NCI-H748 (cell line): ENCODE measurements around the gene LMO4.

ENCODE experiments used
- DNase-seq: peaks from one replicate; lab custom pipeline; 2025; ENCODE audit not compliant: unreplicated experiment; lab: John Stamatoyannopoulos, UW

Gene LMO4, protein sequence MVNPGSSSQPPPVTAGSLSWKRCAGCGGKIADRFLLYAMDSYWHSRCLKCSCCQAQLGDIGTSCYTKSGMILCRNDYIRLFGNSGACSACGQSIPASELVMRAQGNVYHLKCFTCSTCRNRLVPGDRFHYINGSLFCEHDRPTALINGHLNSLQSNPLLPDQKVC

DNA sequence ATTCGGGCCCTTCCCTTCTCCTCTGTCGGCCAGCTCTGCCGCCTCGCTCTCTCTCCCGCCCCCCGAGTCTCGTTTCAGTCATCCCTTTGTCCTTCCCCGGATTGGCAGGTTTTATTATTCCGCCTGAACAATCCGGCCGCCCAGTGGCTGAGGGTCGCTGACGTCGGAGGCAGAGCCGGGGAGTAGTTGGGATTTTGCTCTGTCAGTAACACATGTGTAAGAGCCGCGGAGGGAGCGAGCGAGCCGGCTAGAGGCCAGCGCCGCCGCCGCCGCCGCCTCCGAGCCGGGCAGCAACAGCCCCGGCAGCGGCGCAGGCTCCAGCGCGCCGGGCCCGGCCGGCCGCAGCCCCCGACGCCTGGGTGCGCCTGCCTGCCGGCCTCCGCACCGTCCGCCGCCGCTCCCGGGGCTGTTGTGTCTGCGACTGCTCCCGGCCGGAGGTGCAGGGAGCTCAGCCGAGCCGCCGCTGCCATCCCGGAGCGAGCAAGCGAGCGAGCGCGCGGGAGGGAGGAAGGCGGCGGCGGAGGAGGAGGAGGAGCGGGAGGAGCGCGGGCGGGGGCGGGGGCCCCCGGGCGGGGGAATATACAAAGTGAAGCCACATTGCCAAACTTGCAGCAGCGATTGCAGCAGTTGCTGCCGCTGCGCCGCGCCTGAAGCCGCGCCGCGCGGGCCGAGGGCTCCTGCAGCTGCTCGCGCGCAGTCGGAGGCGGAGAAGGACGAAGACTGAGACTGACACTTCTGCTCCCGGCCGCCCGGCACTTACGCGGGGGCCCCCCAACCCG is at the start of gene LMO4:
Gene LMO4, plus strand, starts transcription at position 609 of the 779 bp plus-strand sequence. CDS start 3,136 bp downstream, outside the sequence.
- peak; percentile 96 for DNase-seq

DNA sequence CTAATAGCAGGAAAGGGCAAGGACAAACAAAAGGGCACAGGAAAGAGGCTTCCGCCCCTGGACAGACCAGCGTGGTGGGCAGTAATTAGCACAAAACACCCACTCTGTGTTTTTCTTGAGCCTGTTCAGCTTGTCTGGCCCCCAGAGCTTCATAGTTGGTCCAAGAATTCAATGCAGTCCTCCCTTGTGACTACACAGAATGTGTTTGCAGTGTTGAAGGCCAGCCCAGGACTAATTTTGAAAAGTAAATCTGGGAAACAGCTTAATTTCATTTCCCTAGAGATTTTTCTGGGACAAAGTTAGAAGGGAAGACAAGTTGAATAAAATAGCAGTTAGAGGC is 49.2 kb upstream of the LMO4 start:
- no peak for DNase-seq

DNA sequence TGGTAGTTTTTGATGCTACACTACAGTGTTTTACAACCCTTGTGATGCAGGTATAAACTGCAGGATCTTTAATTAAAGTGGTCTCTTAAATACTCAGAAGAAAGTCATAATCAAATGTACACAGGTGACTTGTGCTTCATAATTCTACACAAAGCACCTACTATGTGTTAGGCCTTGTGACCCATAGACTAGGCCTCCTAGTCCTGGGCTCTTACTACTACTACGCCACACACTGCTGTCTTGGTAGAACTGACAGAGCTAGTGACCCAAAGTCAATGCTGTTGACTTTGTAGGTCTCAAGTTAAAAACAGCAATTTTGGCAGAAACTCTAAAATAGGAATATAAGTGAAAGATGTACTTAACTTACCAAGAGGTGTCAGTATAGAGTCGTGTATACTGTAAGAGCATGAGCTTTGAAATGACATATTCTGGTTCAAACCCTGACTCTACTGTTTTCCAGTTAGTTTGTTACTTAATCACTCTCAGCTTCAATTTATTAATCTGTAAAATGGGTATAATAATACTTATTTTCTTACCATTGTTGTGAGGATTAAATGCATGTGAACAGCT is 48.6 kb upstream of the LMO4 start:
- no peak for DNase-seq

DNA sequence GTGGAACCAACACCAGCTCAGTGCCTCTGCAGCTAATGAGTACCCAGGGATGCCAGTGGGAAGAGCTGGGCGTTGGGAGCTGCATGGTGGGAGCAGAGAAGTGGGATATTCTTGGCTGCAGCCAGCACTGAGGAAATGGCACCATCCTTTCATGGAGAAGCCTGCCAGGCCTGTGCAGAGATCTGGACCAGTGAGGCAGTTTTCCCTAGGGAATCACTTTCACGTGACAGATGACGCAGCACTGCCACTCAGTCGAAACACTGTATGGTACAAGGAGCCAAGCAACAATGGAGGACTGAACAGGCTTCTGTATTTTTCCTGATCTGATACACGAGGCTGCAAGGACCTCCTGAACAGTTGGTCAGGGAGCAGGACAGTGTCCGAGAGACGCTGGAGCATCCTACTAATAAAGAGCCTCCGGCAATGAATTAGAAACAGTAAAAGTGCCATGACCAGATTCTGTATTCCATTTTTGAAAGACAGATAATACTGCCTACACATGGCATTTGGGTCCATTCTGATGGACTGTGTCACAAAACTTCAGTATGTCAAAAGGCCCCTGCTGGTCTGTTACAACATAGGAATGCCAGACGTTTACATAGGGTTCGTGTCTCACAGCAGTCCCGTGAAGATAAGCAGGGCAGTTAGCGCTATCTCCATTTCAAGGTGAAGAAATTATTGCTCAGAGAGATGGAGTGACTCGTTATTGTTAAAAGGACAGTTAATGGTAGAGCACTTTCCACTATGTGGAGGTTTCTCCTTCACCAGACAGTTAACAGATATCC is 44.0 kb upstream of the LMO4 start:
- DNase-seq = no peak

DNA sequence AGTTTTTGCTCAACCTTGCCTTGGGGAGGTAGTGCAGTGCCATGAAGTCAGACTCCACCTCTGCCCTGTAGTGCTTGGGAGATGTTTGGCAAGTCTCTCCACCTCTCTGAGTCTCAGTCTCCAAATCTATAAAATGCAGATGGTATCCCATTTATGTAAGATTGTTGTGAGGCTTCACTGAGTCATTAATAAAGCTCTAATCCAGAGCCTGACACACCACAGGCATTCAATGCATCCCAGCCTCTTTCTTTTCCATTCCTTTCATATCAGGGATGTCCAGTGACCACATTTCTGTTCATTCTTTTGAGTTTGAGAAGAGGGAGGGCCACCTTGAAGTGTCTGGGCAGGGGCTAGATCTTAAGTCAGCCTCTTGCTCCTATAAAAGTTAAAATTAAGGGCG is 37.6 kb upstream of the LMO4 start:
- no peak for DNase-seq

DNA sequence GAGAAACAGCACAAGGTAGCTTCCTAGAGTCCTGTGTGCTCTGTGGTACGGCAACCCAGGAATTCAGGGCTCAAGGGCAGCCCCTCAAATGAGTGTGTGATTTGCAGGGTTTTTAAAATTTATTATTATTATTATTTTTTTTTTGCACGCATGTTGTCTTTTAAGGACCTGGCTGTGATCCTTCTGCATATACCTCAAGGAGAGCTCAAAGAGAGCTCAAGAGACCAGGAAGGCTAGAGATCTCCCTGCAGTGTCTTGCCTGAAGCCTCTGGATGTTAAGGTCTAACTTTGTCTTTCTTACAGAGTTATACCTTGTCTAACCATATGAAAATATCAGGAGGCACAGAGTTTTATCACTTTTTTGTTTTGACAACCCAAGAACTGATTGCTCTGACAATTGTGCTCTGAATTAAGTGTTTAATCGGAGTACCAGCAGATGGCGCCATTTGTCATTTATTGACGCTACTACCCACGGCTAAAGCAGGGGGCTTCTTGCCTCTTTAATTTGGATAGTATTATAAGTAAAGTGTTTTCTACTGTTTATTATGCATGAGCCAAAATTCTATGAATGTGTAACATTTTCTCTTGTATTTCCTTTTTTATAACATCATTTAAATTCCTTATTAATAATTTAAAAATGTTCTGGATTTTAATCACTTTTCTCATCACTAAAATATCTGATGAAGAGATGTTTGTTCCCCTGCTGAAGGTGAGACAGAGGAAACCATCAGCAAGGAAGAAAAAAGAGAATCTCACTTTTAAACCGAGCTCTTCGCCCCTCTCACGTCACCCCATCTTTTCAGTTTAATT is 35.8 kb upstream of the LMO4 start:
- DNase-seq = peak; percentile 55

DNA sequence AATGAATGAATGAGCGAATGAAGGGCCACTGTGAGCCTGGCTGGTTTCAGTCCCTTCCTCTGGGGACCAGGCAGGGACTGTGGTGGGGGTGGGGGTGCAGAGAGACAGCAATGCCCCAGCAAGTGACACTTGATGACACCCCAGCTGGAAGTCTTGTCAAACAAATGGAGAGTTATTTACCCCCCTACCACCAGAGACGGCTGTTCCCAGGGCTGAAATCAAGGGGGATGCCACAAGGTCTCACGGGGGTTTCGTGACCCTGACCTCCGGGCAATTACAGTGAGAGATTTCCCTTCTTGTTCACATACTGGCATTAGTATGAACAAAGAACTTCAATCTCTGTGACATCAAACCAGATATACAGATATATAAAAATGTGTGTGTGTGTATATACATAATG is 34.0 kb upstream of the LMO4 start:
- DNase-seq = no peak

DNA sequence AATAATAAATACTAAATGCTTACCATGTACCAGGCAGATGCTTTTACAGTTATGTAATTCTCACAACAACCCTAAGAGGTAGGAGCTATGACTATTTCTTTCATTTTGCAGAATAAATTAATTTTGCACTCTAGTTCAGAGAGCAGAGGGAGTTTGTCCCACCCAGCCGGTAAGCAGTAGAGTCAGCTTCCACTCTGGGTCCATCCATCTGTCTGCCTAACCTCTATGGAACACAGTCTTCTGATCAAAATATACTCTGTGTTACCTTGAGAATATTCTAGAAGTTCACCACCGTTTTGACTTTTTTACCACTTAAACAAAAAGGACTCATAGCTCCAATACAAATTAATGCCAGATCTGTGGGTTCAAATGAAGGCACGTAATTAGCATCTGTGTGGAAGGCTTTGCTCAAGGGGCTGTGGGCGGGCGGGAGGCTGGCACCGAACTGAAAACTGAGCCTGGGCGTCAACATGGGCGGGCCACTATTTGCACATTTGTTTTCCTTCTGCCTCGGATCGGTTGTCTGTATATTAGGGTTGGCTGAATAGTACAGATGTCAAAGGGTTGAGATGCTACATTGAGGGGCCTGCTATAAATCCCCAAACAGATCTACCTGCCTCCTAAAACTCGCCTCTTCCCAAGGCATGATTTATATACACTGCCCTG is 33.1 kb upstream of the LMO4 start:
- peak; percentile 61 for DNase-seq

DNA sequence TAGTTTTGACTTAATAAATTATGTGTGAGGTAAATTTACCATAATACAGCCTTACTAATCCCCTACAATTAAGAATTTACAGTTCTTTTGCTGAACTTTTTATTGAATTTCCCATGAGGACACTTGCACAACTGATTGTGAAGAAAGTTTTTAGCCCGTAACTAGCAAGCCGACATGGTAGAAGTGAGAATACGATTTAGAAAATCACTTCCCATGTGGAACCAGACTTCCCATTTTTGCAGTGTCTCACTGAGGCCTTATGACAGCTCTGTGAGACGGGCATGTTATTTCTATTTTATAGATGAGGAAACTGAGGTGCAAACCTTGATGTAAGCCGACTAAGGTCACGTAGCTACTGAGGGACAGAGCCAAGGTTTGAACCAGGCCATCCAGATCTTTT is 32.5 kb upstream of the LMO4 start:
- no peak for DNase-seq

DNA sequence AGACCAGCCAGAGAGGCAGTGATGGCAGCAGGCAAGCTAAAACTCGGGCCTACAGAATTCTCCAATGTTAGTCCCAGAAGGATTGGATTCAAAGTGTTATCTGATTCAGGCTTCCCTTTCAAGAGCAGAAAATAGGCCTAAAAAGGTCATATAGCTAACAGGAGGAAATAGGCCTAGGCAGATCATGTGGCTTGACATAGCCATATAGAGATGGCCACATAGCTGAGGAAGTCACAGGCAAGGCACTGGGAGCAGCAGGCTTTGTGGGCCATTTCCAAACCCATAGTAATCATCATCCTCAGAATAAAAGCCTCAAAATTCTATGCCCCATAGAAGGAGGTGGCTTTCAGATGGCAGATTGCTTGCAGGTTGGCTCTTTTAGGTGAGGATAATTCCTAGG is 29.0 kb upstream of the LMO4 start:
- DNase-seq = no peak

DNA sequence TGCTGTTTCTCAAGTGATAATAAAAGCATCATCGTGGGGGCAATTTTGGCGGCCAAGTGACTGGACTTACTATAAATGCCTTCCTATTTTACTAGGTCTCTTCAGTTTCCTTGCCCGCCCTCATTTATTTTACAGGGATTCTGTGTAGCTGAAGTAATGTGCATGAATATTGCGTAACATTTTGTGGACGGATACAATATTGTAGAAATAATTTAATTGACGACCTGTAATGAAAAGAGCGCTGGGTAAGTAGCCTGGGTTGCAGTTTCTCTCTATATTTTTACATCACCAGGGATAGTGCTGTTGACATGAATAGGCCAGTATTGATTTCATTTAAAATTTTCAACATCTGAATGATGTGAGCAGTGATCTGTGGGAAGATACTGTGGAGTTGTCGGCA is 28.1 kb upstream of the LMO4 start:
- DNase-seq = no peak

DNA sequence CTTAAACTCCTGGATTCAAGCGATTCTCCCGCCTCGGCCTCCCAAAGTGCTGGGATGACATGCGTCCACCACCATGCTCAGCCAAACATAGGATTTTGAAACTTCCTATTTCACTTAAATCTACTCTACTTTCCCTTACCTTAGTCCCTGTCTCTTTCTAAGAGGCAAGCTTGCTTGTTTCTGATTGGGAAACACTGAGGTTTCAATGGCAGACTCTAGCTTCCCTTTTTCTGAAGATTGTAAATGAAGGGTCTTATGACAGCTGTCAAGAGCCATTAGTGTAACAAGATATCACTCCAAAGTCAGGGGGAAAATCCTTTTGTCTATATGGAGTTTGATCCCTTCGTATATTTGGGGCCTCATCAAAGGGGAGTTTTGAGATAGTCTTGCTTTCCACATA is 23.5 kb upstream of the LMO4 start:
- DNase-seq = no peak

DNA sequence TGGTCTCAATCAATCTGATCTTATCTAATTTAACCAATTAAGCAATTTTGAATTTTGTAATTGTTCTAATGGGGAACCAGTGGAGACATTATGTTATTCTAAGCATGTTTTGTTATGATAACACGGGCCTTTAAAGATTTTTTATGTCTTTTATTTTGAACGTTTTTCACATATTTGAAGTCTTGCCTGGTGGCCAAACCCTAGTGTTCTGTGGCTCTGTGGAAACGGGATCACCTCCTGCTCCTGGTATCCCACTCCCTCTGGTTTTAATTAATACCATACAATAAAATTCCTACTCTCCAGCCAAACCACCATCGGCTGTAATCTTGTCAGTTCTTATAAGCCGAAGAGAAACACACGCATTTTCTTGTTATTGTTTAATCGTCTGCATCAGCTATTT is 22.9 kb upstream of the LMO4 start:
- DNase-seq = no peak

DNA sequence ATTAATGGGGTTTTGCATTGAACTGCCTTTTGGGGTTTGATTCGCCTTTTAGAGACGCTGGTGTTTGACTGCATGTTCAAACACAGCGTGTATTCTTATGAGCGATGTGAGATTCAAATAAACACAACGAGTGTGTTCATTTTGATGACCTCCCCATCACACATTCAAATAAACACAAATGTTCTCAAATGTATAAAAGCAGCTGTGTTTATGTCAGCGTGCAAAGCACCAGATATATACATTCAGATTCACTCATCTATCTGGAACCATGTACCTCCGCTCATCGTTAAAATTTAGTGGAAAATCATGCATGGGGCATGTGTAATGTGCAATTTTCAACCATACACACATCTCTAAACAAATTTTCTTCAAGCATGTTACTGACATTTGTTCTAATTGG is 21.4 kb upstream of the LMO4 start:
- no peak for DNase-seq

DNA sequence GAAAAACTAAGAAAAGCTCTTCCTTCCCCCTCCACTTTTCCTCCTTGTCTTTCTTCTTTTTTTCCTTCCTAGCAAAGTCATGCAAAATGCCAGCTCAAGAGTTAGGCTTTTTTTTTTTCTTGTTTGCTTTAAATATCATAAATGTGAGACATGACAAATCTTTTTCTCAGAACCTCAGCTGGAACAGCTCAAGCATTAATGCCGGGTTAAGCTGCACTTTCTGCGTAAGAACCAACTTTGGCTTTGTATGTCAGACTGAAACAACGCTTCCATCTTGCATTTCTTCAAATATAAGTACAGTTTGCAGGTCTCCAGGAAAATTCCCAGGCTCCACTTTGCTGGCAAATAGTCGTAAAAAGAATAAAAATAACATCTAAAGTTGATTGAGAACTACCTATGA is 20.7 kb upstream of the LMO4 start:
- no peak for DNase-seq

DNA sequence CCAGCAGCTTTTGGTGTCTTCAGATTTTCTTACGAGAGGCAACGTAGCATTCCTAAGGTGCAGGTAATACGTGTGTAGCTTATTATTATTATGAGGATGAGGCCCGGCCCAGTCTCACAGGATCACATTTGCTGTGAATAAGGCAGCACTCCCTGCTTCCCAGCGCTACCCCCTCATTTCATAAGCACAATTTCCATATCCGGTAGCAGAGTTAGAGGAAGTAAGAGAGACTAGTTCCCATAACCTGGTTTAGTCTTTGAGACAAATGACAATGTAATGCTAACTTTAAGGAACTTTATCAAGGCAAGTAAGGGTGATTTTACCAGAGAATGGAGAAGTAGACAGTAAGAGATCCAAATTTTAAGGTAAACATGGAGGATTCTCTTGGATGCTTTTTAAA is 14.6 kb upstream of the LMO4 start:
- DNase-seq = no peak

DNA sequence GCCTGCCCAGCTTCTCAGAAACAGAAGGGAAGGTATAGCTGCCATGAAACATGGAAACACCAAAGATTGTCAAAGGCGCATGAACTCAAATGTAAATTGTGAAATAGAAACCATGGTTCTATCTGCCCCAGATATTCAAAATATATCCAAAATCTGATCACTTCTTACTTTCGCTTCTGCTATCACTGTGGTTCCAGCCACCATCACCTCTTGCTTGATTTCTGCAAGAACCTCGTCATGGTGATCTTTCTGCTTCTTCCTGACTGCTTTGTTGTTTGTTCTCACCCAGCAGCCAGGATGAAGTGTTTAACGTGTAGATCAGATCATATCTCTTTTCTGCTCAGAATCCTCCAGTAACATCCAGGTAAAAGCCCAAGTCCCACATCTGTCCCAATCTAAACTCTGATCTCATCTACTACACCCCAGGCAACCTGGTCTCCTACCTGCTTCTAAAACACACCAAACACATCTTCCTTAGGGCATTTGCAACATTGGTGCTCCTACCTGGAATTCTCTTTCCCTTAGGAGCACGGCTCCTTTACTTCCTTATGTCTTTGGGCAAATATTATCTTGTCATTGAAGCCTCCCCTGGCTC is 10.5 kb upstream of the LMO4 start:
- no peak for DNase-seq

DNA sequence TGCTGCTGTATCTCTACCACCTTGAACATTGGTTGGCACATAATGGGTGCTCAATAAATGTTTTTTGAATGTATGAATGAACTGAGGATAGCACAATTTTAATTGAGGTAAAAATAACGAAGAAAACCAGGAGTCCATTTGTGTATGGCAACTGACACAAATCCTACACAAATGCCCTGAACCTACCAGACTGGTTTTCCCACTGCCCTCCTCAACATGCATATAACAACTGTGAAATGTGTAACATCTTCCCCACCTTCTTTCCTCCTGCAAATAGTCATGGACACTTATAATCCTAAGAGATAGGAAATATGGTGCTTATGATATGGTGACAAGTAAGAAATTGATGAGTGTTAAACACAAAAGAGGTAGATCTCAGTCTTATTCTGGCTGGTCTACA is 9.9 kb upstream of the LMO4 start:
- DNase-seq = peak; percentile 29

DNA sequence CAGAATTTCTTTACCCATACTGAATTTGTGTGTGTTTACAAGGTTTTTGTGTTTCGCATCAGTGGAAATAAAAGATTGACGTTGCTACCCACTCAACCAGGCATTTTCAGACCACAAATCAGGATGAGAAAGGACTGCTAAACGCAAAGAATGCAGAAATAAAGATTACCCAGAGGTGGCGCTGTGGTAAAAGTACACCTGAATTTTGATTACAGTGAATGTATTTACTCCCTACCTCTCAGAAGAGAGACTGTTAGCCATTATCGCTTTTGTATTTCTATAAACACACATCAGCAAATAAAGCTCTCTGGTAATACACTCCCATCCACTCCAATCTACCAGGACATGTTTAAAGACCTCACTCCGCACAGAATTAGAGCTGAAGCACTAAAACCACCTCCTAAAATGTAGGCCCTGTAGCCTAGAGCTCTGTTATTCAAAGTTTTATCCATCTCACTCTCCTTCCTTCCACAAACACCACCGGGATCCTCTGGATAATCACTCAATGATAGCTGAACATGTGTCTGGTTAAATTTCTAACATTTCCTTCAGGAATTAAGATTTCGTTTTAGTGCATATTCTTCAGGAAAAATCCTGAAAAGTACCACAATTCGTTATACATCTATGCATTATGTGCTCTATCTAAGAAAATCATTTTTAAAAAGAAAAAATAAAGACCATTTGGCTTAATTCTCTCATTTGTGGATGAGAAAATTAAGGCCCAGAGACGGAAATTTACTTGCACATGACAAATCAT is 2.5 kb upstream of the LMO4 start:
- DNase-seq = peak; percentile 86
